Parathyroid adenoma (tissue), 2 donors: ENCODE measurements around the gene PDZD7.

Experiments used
- H2AFZ ChIP-seq: fragments of 300-600 bp; sonication (generic); one replicate; pipeline ENCODE4 v1.7.0; 2017; ENCODE audit warnings: antibody characterized with exemption, mild to moderate bottlenecking
- H3K27ac ChIP-seq: fragments of 300-600 bp; sonication (generic); one replicate; pipeline ENCODE4 v1.7.0; 2017
- H3K27me3 ChIP-seq: fragments of 300-600 bp; sonication (generic); one replicate; pipeline ENCODE4 v1.7.0; 2017; ENCODE audit warnings: low read length; ENCODE audit not compliant: control insufficient read depth, insufficient read depth
- H3K36me3 ChIP-seq: fragments of 300-600 bp; sonication (generic); one replicate; pipeline ENCODE4 v1.7.0; 2017; ENCODE audit warnings: low read length; ENCODE audit not compliant: control insufficient read depth, insufficient read depth
- H3K4me1 ChIP-seq: fragments of 300-600 bp; sonication (generic); one replicate; pipeline ENCODE4 v1.7.0; 2017; ENCODE audit warnings: control low read depth
- H3K4me2 ChIP-seq: fragments of 300-600 bp; sonication (generic); one replicate; pipeline ENCODE4 v1.7.0; 2017; ENCODE audit warnings: low read length
- H3K4me3 ChIP-seq: fragments of 300-600 bp; sonication (generic); one replicate; pipeline ENCODE4 v1.7.0; 2017; ENCODE audit warnings: low read depth, low read length
- H3K79me2 ChIP-seq: fragments of 300-600 bp; sonication (generic); one replicate; pipeline ENCODE4 v1.7.0; 2017; ENCODE audit warnings: control low read depth
- H3K9ac ChIP-seq: fragments of 300-600 bp; sonication (generic); one replicate; pipeline ENCODE4 v1.7.0; 2017; ENCODE audit warnings: mild to moderate bottlenecking
- H3K9me3 ChIP-seq: fragments of 300-600 bp; sonication (generic); one replicate; pipeline ENCODE4 v1.7.0; 2017; ENCODE audit warnings: low read length; ENCODE audit not compliant: control insufficient read depth
- CTCF ChIP-seq: fragments of 300-600 bp; sonication (generic); IDR thresholded peaks from one replicate; pipeline ENCODE4 v1.7.0; 2017; ENCODE audit warnings: antibody characterized with exemption, mild to moderate bottlenecking
- donor health status: primary hyperparathyroidism.

Gene PDZD7

GRCh38 chr10:101007099-101007711, 23.7 kb downstream of the PDZD7 start:
- Histone ChIP-seq H3K4me2 (no peak overlapping the region), H3K27me3 (no peaks in the 10 kb centered on the region), H3K4me3 (no peak overlapping the region), H3K9ac (no peak overlapping the region), H2AFZ (no peak overlapping the region), H3K9me3 (no peaks in the 10 kb centered on the region), H3K4me1 (no peaks in the 10 kb centered on the region), H3K27ac (no peak overlapping the region), H3K79me2 (no peaks in the 10 kb centered on the region), H3K36me3 (no peaks in the 10 kb centered on the region)
- TF ChIP-seq CTCF: no peak

GRCh38 chr10:101006593-101007098, 24.3 kb downstream of the PDZD7 start:
- no peak overlapping the region for H3K27ac ChIP-seq
- no peaks in the 10 kb centered on the region for H3K9me3 ChIP-seq
- no peak overlapping the region for H3K9ac ChIP-seq
- peaks cover 5% of the 10 kb centered on the region for H3K4me1 ChIP-seq
- H2AFZ ChIP-seq: no peak overlapping the region
- no peak for TF ChIP-seq CTCF
- H3K79me2 ChIP-seq: peaks cover 3% of the 10 kb centered on the region
- H3K4me3 ChIP-seq: no peak overlapping the region
- H3K27me3 ChIP-seq: no peaks in the 10 kb centered on the region
- H3K4me2 ChIP-seq: no peak overlapping the region
- H3K36me3 ChIP-seq: no peaks in the 10 kb centered on the region

GRCh38 chr10:101005869-101006567, 24.9 kb downstream of the PDZD7 start:
- Histone ChIP-seq H3K4me2 (no peak overlapping the region), H3K4me3 (no peak overlapping the region), H3K79me2 (peaks cover 3% of the 10 kb centered on the region), H3K27ac (no peak overlapping the region), H2AFZ (no peak overlapping the region), H3K36me3 (no peaks in the 10 kb centered on the region), H3K9ac (no peak overlapping the region), H3K27me3 (no peaks in the 10 kb centered on the region), H3K9me3 (no peaks in the 10 kb centered on the region), H3K4me1 (peaks cover 11% of the 10 kb centered on the region)
- TF ChIP-seq CTCF: no peak

GRCh38 chr10:101005361-101005760, 25.6 kb downstream of the PDZD7 start:
- Histone ChIP-seq H3K27ac (no peak overlapping the region), H3K36me3 (no peaks in the 10 kb centered on the region), H3K4me2 (no peak overlapping the region), H3K4me3 (no peak overlapping the region), H3K9me3 (no peaks in the 10 kb centered on the region), H3K4me1 (peaks cover 12% of the 10 kb centered on the region), H2AFZ (no peak overlapping the region), H3K9ac (no peak overlapping the region), H3K27me3 (no peaks in the 10 kb centered on the region), H3K79me2 (peaks cover 3% of the 10 kb centered on the region)
- no peak for TF ChIP-seq CTCF
